ENCODE data around the gene MDC1.
"Not testable (repeated sequence)": the region's sequence is repeated elsewhere in the genome, so short reads cannot be mapped to it uniquely, and the experiment has no call there.

MDC1 gene

DNA sequence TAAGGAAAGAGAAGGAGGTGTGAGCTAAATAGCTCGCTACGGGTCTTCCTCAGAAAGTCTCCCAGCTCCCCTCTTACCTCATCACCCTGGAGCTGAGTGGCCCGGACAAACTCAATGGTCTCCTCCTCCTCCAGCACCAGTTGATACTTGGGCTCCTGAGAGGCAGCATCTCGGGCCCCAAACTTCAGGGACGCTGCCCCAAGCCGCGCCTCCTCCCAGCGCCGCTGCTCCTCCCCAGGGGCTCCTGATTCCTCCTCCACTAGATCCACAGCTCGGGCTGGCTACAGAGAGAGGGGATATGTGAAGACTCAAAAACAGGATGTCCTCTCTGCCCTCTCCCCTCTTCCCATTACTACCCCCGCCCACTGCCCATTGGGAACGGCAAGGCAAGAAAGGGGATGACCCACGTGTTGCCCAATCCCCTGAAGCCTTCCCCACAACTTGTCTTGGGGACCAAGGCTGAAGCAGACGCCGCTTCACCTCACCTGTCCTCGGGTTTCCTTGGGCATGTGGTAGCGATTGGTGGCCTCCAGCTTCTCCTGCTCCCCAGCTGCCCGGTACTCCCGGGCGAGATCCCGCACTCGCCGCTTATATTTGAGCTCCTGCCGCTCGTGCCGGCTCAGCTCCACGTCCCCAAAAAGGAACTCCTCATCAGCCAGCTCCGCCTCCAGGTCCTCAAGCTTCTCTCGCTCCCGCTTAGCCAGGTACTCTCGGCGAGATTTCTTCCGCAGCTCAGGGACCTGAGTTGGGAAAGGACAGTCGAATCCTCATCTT lies 51.9 kb downstream of the MDC1 start:
- no peaks in the 10 kb centered on the region for H3K79me1 ChIP-seq (ENCODE audit: low read length)
- no peak overlapping the region for H4K12ac ChIP-seq (ENCODE audit: low read depth, low read length)
- H2AFZ ChIP-seq (ENCODE audit: insufficient read depth, low read length, poor library complexity) = no peak overlapping the region
- no peak overlapping the region for H4K8ac ChIP-seq (ENCODE audit: low read depth, low read length)
- H3K4me3 ChIP-seq (ENCODE audit: low read depth, low read length) = no peak overlapping the region
- H3K23ac ChIP-seq (ENCODE audit: low read length) = no peak overlapping the region
- no peak for DNase-seq
- WGBS (ENCODE audit: extremely low coverage, insufficient coverage, insufficient read length) = no CpG with 5 or more reads among the region's 34 CpGs
- no peak overlapping the region for H3K18ac ChIP-seq (ENCODE audit: low read length)
- H2BK12ac ChIP-seq (ENCODE audit: low read length) = no peak overlapping the region
- no peak overlapping the region for H2BK5ac ChIP-seq (ENCODE audit: low read depth, low read length, poor library complexity)
- H3K36me3 ChIP-seq (ENCODE audit: control insufficient read depth in 1 of 2, insufficient read depth in 2 of 2, low read length in 2 of 2) = peaks cover 39 to 57% of the 10 kb centered on the region in 2 experiments
- no peak overlapping the region for H3K14ac ChIP-seq (ENCODE audit: low read length)
- no peak overlapping the region for H3K4me2 ChIP-seq (ENCODE audit: low read length)
- H3K4me1 ChIP-seq (ENCODE audit: control insufficient read depth in 1 of 2, insufficient read depth in 2 of 2, low read length in 2 of 2) = no peaks in the 10 kb centered on the region
- no peak overlapping the region for H3K4ac ChIP-seq (ENCODE audit: low read depth, low read length)
- no peak overlapping the region for H4K91ac ChIP-seq (ENCODE audit: low read depth, low read length)
- H3K27me3 ChIP-seq (ENCODE audit: insufficient read depth, low read length) = no peaks in the 10 kb centered on the region
- H3K9ac ChIP-seq (ENCODE audit: low read length) = no peak overlapping the region
- H3K9me3 ChIP-seq (ENCODE audit: insufficient read depth, low read depth, low read length) = no peaks in the 10 kb centered on the region
- H2BK120ac ChIP-seq (ENCODE audit: insufficient read depth, low read length, poor library complexity) = no peak overlapping the region
- H2AK5ac ChIP-seq (ENCODE audit: low read length) = no peak overlapping the region
- H3K79me2 ChIP-seq (ENCODE audit: control insufficient read depth, insufficient read depth, low read length, poor library complexity) = no peaks in the 10 kb centered on the region
- no peak overlapping the region for H3K27ac ChIP-seq (ENCODE audit: low read depth, low read length)

GRCh38 chr6:30657922-30658321 lies 59.2 kb downstream of the MDC1 start:
- H2BK12ac ChIP-seq (ENCODE audit: low read length); H3K9me3 ChIP-seq (ENCODE audit: insufficient read depth, low read depth, low read length); H3K9ac ChIP-seq (ENCODE audit: low read length); H4K12ac ChIP-seq (ENCODE audit: low read depth, low read length); H3K27me3 ChIP-seq (ENCODE audit: insufficient read depth, low read length); H2BK5ac ChIP-seq (ENCODE audit: low read depth, low read length, poor library complexity); H2AK5ac ChIP-seq (ENCODE audit: low read length); H3K4me2 ChIP-seq (ENCODE audit: low read length); H3K4me3 ChIP-seq (ENCODE audit: low read depth, low read length); H3K23ac ChIP-seq (ENCODE audit: low read length); H3K79me1 ChIP-seq (ENCODE audit: low read length); H4K91ac ChIP-seq (ENCODE audit: low read depth, low read length); H3K27ac ChIP-seq (ENCODE audit: low read depth, low read length); H2AFZ ChIP-seq (ENCODE audit: insufficient read depth, low read length, poor library complexity); H4K8ac ChIP-seq (ENCODE audit: low read depth, low read length); H3K4ac ChIP-seq (ENCODE audit: low read depth, low read length); H3K4me1 ChIP-seq (ENCODE audit: control insufficient read depth in 1 of 2, insufficient read depth in 2 of 2, low read length in 2 of 2); H3K18ac ChIP-seq (ENCODE audit: low read length); DNase-seq; H3K14ac ChIP-seq (ENCODE audit: low read length); H3K79me2 ChIP-seq (ENCODE audit: control insufficient read depth, insufficient read depth, low read length, poor library complexity); H2BK120ac ChIP-seq (ENCODE audit: insufficient read depth, low read length, poor library complexity): not testable (repeated sequence)
- WGBS (ENCODE audit: extremely low coverage, insufficient coverage, insufficient read length) = no CpG with 5 or more reads among the region's 5 CpGs
- H3K36me3 ChIP-seq (ENCODE audit: control insufficient read depth in 1 of 2, insufficient read depth in 2 of 2, low read length in 2 of 2) = peaks cover 62 to 82% of the 10 kb centered on the region in 2 experiments

GRCh38 chr6:30657454-30657853 lies 59.6 kb downstream of the MDC1 start:
- Histone ChIP-seq H2AFZ (ENCODE audit: insufficient read depth, low read length, poor library complexity) (no peak overlapping the region), H3K27me3 (ENCODE audit: insufficient read depth, low read length) (no peaks in the 10 kb centered on the region), H4K8ac (ENCODE audit: low read depth, low read length) (no peak overlapping the region), H3K4me3 (ENCODE audit: low read depth, low read length) (no peak overlapping the region), H3K23ac (ENCODE audit: low read length) (no peak overlapping the region), H2AK5ac (ENCODE audit: low read length) (no peak overlapping the region), H3K36me3 (ENCODE audit: control insufficient read depth in 1 of 2, insufficient read depth in 2 of 2, low read length in 2 of 2) (peaks cover 62 to 82% of the 10 kb centered on the region in 2 experiments), H3K79me1 (ENCODE audit: low read length) (no peaks in the 10 kb centered on the region), H2BK120ac (ENCODE audit: insufficient read depth, low read length, poor library complexity) (no peak overlapping the region), H3K4ac (ENCODE audit: low read depth, low read length) (no peak overlapping the region), H2BK5ac (ENCODE audit: low read depth, low read length, poor library complexity) (no peak overlapping the region), H3K4me2 (ENCODE audit: low read length) (no peak overlapping the region), H3K9ac (ENCODE audit: low read length) (no peak overlapping the region), H3K18ac (ENCODE audit: low read length) (no peak overlapping the region), H3K4me1 (ENCODE audit: control insufficient read depth in 1 of 2, insufficient read depth in 2 of 2, low read length in 2 of 2) (no peaks in the 10 kb centered on the region), H3K79me2 (ENCODE audit: control insufficient read depth, insufficient read depth, low read length, poor library complexity) (no peaks in the 10 kb centered on the region), H3K27ac (ENCODE audit: low read depth, low read length) (no peak overlapping the region), H4K12ac (ENCODE audit: low read depth, low read length) (no peak overlapping the region), H4K91ac (ENCODE audit: low read depth, low read length) (no peak overlapping the region), H3K9me3 (ENCODE audit: insufficient read depth, low read depth, low read length) (peaks cover 1% of the 10 kb centered on the region), H2BK12ac (ENCODE audit: low read length) (no peak overlapping the region), H3K14ac (ENCODE audit: low read length) (no peak overlapping the region)
- no peak for DNase-seq

DNA sequence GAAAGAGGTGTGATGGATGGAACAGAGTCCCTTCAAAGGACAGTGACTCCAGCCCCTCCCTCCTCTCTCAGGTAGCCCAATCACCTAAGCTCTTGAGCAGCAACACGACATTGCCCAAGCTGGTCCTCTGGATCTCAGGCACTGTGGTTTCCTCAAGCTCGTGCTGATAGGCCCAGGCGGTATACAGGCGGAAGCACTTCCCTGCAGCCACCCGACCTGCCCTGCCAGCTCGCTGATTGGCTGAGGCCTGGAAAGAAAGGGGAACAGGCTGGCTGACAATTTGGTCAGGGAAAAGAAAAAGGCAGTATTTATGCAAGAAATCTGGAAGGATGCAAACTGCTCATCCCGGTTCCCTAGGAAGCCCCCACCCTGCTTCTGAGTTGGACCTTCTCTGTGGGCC lies 60.6 kb downstream of the MDC1 start:
- peak overlapping the region; percentile 35 for H3K9ac ChIP-seq (ENCODE audit: low read length)
- H2BK120ac ChIP-seq (ENCODE audit: insufficient read depth, low read length, poor library complexity) = no peak overlapping the region
- WGBS (ENCODE audit: extremely low coverage, insufficient coverage, insufficient read length) = no CpG with 5 or more reads among the region's 7 CpGs
- H2BK5ac ChIP-seq (ENCODE audit: low read depth, low read length, poor library complexity) = no peak overlapping the region
- H3K18ac ChIP-seq (ENCODE audit: low read length) = no peak overlapping the region
- H3K79me2 ChIP-seq (ENCODE audit: control insufficient read depth, insufficient read depth, low read length, poor library complexity) = no peaks in the 10 kb centered on the region
- no peak overlapping the region for H3K4me2 ChIP-seq (ENCODE audit: low read length)
- no peak for DNase-seq
- H3K36me3 ChIP-seq (ENCODE audit: control insufficient read depth in 1 of 2, insufficient read depth in 2 of 2, low read length in 2 of 2) = peaks cover 62 to 80% of the 10 kb centered on the region in 2 experiments
- no peak overlapping the region for H2AK5ac ChIP-seq (ENCODE audit: low read length)
- no peak overlapping the region for H4K8ac ChIP-seq (ENCODE audit: low read depth, low read length)
- no peak overlapping the region for H2BK12ac ChIP-seq (ENCODE audit: low read length)
- no peak overlapping the region for H2AFZ ChIP-seq (ENCODE audit: insufficient read depth, low read length, poor library complexity)
- H3K79me1 ChIP-seq (ENCODE audit: low read length) = no peaks in the 10 kb centered on the region
- no peak overlapping the region for H3K4me3 ChIP-seq (ENCODE audit: low read depth, low read length)
- no peaks in the 10 kb centered on the region for H3K27me3 ChIP-seq (ENCODE audit: insufficient read depth, low read length)
- H3K4me1 ChIP-seq (ENCODE audit: control insufficient read depth in 1 of 2, insufficient read depth in 2 of 2, low read length in 2 of 2) = no peaks in the 10 kb centered on the region
- H3K9me3 ChIP-seq (ENCODE audit: insufficient read depth, low read depth, low read length) = peaks cover 1% of the 10 kb centered on the region
- no peak overlapping the region for H4K12ac ChIP-seq (ENCODE audit: low read depth, low read length)
- H3K23ac ChIP-seq (ENCODE audit: low read length) = no peak overlapping the region
- H3K4ac ChIP-seq (ENCODE audit: low read depth, low read length) = no peak overlapping the region
- H3K14ac ChIP-seq (ENCODE audit: low read length) = no peak overlapping the region
- H3K27ac ChIP-seq (ENCODE audit: low read depth, low read length) = no peak overlapping the region
- H4K91ac ChIP-seq (ENCODE audit: low read depth, low read length) = no peak overlapping the region
